Hematopoietic multipotent progenitor cell treated with erythropoietin and hydrocortisone succinate and interleukin-3 and kit ligand, for 15 days (in vitro differentiated cells): Measurements from ENCODE around the gene GRID2IP.
A peak's percentile ranks its signal among the peaks of the same experiment; 100 is the strongest.
"Not testable (repeated sequence)": the region's sequence is repeated elsewhere in the genome, so short reads cannot be mapped to it uniquely, and the experiment has no call there.

Experiments used
- DNase-seq: peaks from one replicate; pipeline ENCODE4 v3.0.0-alpha.2; 2015; ENCODE audit warnings: low spot score

The GRID2IP gene

DNA sequence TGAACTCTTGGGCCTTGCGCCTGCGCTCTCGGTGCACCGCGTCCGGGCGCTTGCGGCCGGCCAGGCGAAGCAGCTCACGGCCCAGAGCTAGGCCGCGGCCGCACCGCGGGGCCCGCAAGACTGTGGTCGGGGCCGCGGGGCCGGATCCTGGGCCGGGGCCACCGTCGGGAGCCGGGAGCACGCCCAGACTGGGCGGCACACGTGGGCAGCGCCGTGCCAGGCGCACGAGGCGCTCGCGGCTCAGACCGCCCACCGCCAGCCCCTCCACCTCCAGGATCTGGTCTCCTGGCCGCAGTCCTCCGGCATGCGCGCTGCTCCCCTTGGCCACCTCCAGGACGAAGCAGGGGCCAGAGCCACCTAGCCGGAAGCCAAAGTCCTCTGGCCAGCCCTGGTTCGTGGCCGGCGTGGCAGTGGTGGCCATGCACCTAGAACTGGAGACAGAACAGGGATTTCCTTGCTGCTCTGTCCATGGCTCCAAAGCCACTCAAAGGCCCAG lies at the start of gene GRID2IP:
GRID2IP (minus strand) TSS at position 446 of the 496 bp plus-strand sequence; CDS start at position 421, 25 bp downstream.
- DNase-seq, result no peak

- DNase-seq, result no peak
Observed at GRCh38 chr7:6600093-6600492, 48.8 kb upstream of the GRID2IP start.

DNA sequence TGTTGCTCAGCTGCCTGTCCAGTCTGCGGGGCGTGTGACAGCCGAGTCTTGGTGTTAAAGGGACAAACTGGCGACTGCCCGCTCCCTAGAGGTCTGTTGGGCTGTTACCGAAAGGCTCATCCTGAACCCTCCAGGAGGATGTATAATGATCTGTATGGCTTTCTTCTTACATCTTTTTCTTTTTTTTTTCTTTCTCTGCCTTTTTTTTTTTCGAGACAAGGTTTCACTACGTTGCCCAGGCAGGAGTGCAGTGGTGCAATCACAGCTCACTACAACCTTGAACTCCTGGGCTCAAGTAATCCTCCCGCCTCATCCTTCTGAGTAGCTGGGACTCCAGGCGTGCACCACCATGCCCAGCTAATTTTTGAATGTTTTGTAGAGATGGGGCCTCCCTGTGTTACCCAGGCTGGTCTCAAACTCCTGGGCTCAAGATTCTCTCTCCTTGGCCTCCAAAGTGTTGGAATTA lies 39.4 kb upstream of the GRID2IP start:
- DNase-seq, result no peak

GRCh38 chr7:6589829-6590644 lies 38.8 kb upstream of the GRID2IP start, which contains the start of gene INTS15:
Gene INTS15, plus strand, starts transcription at chr7:6590021. Its CDS starts 263 bp downstream, at chr7:6590284.
- DNase-seq, result peak; percentile 86

DNA sequence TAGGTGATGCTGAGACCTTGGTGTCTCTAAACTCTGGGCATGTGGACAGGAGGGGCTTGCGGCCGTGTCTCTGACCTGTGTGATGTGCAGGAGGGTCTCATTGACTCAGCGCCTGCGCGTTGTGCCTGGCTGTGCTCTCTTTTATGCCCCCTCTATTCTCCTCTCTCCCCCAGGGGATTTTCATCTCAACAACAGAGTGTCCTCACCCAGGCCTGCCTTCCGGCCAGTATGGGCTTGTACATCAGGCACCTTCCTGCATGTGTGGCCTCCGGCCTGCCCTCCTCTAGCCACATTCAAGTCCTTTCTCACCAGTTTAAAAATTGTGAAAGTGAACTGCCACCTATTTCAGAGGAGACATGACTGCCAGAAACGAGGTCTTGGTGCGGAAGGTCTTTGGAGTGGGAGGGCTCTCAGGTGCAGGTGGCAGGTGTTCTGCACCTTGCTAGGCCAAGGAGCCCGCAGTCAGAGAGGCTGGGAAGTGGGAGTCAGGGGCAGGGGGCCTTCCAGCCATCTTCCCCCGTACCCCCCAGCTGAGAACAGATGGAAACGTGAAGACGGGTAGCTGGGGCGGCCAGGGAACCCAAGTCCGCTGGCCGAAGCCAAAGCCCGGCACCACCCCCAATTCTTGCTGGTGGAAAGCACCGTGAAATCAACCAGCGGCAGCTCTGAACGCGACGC lies 38.0 kb upstream of the GRID2IP start:
- no peak for DNase-seq

DNA sequence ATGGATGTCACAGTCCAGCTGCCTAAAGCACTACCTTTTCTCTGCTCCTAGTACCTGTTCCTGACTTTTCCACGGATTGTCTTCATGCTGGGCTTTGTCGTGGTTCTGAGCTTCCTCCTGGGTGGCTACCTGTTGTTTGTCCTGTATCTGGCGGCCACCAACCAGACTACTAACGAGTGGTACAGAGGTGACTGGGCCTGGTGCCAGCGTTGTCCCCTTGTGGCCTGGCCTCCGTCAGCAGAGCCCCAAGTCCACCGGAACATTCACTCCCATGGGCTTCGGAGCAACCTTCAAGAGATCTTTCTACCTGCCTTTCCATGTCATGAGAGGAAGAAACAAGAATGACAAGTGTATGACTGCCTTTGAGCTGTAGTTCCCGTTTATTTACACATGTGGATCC lies 37.3 kb upstream of the GRID2IP start:
- no peak for DNase-seq

DNA sequence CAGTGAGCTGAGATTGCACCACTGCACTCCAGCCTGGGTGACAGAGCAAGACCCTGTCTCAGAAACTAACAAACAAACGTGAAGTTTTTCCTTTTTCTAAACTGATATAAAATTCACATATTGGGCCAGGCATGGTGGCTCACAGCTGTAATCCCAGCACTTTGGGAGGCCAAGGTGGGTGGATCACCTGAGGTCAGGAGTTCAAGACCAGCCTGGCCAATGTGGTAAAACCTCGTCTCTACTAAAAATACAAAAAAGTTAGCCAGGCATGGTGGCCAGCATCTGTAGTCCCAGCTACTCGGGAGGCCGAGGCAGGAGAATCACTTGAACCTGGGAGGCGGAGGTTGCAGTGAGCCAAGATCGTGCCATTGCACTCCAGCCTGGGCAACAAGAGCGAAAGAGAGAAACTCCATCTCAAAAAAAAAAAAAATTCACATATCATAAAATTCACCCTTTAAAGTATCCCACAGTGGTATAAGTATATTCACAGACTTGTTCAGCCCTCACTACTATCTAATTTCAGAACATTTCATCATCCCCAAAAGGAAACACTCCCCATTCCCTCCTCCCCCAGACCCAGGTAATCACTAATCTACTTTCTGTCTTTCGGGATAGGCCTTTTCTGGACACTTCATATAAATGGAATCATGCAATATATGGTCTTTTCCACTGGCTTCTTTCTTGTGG lies 34.6 kb upstream of the GRID2IP start:
- DNase-seq, result not testable (repeated sequence)

DNA sequence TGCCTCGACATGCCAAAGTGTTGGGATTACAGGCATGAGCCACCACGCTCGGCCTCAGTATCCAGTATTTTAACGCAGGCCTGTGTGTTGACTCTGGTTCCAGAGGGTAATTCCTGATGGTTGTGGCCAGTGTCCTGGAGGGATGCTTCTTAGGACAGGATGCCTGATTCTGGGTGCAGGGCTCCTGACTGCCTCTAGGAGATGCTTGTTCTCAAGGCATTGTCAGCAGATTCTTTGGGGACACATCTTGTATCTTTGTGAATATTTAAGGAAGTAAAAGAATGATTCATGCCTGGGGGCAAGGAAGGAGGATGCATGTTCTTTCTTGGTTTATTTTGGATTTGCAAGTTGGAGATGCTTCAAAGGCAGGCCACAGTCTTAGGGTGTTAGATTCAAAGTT lies 28.2 kb upstream of the GRID2IP start:
- no peak for DNase-seq

DNA sequence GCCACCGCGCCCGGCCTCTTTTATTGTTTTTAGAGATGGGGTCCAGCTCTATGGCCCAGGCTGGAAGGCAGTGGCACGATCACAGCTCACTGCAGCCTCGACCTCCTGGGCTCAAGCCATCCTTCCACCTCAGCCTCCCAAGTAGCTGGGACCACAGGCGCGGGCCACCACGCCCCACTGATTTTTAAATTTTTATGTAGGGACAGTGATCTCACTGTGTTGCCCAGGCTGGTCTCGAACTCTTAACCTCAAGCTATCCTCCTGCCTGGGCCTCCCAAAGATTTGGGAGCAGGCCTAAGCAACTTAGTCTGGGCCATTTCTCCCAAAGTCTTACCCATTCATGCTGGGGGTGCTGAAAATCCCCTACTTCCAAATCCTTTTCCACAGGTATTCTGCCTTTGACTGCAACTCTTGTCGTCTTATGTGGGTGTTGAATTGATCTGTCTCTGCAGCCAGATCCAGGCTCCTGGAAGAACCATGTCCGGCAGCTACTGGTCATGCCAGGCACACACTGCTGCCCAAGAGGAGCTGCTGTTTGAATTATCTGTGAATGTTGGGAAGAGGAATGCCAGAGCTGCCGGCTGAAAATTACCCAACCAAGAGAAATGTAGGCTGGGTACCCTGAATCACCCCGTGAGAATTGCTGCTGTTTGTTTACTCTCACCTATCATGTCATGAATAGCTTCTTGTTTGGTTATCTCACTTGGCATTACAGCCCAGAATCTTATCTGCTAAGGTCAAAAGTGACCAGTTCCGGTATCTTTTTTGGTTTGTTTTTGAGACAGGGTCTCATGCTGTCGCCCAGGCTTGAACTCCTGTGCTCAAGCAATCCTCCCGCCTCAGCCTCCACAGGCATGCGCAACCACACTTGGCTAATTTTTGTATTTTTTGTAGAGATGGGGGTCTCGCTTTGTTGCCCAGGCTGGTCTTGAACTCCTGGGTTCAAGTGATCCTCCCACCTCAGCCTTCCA lies 27.1 kb upstream of the GRID2IP start:
- no peak for DNase-seq

- peak; percentile 85 for DNase-seq
Observed at GRCh38 chr7:6577369-6578113, 26.3 kb upstream of the GRID2IP start, which contains the start of gene ZDHHC4. Gene ZDHHC4, plus strand, starts transcription at chr7:6577454. Its CDS starts 3,108 bp downstream, at chr7:6580562.

- DNase-seq, result not testable (repeated sequence)
Observed at GRCh38 chr7:6576867-6577368, 25.7 kb upstream of the GRID2IP start.

- no peak for DNase-seq
Observed at GRCh38 chr7:6576024-6576866, 25.0 kb upstream of the GRID2IP start.

DNA sequence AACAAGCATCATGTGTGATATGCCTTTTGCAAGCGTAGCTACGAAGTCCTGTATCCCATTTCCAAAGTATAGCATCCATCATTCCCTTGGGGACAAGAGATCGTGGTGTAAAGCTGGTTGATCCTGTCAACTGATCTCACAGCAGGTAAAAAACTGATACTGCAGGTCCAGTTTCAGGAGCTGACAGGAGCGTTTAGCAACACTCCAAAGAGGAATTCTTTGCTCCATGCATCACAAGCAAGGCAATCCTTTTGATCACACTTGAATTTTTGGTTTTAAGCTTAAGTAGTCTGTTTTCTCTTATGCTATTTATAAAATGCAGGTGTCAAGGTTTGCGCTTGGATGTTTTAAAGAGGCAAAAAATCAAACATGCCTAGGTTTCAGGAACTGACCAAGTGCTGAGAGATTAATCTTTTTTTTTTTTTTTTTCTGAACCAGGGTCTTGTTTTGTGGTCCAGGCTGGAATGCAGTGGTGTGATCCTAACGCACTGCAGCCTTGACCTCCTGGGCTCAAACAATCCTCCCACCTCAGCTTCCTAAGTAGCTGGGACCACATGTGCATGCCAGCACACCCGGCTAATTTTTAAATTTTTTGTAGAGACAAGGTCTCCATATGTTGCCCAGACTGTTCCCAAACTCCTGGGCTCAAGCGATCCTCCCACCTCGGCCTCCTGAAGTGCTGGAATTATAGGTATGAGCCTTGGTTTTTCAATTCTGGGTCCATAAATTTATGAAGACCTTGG lies 24.2 kb upstream of the GRID2IP start:
- DNase-seq, result no peak

DNA sequence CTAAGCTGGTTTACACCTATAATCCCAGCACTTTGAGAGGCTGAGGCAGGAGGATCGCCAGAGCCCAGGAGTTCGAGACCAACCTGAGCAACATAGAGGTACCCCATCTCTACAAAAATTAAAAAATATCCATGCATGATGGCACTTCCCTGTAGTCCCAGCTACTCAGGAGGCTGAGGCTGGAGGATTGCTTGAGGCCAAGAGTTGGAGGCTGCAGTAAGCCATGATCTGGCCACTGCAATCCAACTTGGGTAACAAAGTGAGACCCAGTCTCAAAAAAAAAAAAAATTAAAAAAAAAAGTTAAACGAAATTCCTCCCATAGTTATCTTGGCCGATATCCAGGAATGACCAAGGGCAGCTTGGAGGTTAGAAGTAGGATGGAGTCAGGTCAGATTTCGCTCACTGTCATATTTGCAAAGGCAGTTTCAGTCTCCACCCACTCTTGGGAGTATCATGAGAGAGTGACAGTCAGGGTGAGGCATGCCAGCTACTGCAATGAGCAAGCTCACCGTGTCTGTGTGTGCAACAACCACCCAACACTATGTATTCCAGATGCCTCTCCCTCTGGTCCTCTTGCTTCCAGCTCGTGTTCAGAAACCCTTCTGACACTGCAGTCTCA lies 20.0 kb upstream of the GRID2IP start:
- no peak for DNase-seq

GRCh38 chr7:6567886-6568285 lies 16.6 kb upstream of the GRID2IP start:
- DNase-seq, result no peak

- no peak for DNase-seq
Observed at GRCh38 chr7:6565655-6566054, 14.4 kb upstream of the GRID2IP start.

DNA sequence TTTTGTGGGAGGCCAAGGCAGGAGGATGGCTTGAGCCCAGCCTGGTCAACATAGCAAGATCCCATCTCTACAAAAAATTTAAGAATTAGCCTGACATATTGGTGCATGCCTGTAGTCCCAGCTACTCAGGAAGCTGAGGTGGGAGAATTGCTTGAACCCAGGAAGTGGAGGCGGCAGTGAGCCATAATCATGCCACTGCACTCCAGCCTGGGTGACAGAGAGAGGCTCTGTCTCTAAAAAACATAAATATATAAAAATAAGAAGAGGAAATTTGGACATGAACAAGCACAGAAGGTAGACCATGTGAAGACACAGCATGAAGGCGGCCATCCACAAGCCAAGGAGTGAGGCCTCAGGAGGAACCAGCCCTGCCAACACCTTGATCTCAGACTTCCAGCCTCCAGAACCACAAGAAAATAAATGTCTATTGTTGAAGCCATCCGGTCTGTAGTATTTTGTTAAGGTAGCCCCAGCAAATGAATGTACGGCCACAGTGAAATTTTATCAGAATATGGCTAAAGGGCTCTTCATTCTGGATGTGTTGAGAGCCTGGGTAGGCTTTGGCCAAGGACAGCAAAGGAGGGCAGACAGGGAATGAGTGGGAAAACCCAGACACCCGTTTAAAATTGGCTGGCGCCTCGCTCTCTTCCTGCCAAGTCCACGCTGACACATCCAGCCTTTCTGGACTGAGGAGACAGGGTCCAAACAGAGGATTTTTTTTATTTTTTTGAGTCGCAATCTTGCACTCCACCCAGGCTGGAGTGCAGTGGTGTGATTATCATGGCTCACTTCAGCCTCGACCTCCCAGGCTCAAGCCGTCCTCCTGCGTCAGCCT lies 12.9 kb upstream of the GRID2IP start:
- no peak for DNase-seq
